Measurements from ENCODE around the gene ST14.
"Not testable (repeated sequence)": the region's sequence is repeated elsewhere in the genome, so short reads cannot be mapped to it uniquely, and the experiment has no call there.

ST14 gene

DNA sequence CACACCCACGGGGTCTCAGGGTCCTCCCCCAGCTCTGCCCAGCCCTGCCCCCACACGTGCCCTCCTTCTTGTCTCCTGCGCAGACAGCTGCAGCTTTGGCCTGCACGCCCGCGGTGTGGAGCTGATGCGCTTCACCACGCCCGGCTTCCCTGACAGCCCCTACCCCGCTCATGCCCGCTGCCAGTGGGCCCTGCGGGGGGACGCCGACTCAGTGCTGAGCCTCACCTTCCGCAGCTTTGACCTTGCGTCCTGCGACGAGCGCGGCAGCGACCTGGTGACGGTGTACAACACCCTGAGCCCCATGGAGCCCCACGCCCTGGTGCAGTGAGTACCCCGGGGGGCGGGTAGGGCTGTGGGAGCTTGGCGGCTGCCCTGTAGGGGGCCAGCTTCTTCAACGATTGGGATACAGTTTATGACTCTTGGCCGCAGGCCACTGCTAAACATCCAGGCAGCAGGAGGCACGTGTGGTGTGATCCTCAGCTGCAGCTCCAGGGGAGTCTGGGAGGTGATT lies 30.8 kb downstream of the ST14 start:
- no peak for DNase-seq

DNA sequence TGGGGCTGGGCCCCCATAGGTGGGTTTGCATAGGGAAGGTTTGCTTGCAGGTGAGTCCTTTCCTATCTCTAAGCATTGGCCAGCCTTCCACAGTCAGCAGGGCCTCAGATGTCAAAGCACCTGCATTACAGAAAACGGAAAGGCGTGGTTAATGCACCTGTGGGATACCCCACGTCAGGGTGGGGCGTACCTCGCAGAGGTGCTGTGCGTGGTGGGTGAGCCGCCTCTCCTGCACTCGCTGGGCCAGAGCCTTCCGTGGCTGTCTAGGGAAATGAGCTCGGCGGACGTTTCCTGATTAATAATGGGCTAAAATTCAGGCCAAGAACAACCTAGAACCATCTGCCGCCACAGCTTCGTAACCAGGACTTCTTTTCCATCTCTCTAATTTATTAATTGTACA lies 32.3 kb downstream of the ST14 start:
- no peak for DNase-seq

DNA sequence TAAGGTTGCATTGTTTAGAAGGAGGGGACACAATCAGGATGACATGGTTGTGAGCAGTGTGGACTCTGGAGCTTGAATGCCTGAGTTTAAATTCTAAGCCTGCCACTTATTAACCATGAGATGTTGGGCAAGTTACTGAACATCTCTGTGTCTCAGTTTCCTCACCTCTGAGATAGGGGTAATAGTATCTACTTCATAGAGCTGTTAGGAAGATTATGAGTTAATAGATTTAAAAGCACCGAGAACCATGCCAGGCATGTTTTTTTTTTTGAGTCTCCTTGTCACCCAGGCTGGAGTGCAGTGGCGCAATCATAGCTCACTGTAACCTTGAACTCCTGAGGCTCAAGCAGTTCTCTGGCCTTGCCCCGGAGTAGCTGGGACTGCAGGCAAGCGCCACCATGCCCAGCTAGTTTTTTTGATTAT lies 33.3 kb downstream of the ST14 start:
- DNase-seq, result no peak

DNA sequence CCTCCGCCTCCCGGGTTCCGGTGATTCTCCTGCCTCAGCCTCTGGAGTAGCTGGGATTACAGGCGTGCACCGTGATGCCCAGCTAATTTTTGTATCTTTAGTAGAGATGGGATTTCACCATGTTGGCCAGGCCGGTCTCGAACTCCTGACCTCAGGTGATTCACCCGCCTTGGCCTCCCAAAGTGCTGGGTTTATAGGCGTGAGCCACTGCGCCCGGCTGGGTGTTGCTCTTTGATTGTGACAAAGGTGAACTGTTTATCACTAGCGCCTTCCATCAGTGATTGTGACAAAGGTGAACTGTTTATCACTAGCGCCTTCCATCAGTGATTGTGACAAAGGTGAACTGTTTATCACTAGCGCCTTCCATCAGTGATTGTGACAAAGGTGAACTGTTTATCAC lies 34.0 kb downstream of the ST14 start:
- not testable (repeated sequence) for DNase-seq

DNA sequence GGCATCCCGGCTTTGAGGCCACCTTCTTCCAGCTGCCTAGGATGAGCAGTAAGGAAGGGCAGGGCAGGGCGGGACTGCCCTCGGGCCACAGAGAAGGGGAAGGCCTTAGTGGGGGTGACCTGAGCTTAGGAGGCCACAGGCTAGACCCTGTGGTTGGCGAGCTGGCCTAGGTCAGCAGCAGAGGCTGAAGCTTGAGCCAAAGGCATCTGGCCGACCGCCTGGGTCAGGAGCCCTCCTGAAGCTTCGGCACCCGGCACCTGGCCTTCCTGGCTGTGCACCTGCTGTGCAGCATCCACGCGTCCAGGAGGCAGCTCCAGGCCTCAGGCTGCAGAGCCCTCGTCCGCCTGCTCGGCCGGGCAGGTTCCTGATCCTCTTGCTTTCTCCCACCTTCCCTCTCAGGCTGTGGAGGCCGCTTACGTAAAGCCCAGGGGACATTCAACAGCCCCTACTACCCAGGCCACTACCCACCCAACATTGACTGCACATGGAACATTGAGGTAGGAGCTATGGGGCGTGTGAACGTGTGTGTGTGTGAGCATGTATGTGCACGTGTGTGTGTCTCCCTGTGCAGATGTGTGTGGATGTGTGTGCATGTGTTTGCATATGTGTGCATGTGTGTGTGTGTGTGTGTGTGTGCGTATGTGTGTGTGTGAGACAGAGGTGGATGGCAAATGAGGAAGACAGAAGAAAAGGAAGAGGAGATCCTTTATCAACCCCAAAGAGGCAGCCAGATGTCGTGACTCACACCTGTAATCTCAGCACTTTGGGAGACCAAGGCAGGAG lies 34.9 kb downstream of the ST14 start:
- no peak for DNase-seq

DNA sequence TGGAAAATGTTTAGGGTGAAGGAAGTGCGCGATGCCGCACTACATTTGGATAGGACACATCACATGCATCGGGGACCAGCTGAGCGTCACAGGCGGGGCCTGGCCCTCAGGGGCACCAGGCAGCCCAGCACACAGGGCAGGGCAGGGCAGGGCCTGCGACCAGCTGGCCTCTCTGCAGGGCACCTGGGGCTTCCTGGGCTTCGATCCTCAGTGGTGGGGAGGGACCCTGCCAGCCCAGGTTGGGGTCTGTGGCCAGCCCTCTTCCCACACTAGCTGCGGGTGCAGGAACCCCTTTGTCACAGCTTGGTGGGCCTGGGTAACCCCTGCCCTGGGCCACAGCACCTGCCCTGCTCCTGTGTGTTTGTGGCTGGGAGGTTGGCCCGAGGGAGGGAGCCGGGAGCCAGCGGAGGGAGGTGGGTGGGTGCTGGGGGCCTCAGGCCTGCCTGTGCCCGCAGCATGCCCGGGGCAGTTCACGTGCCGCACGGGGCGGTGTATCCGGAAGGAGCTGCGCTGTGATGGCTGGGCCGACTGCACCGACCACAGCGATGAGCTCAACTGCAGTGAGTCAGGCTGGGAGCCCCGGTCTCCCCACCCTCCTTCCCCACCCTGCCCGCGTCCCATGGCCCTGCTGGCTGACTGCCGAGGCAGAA lies 37.9 kb downstream of the ST14 start:
- DNase-seq, result no peak

DNA sequence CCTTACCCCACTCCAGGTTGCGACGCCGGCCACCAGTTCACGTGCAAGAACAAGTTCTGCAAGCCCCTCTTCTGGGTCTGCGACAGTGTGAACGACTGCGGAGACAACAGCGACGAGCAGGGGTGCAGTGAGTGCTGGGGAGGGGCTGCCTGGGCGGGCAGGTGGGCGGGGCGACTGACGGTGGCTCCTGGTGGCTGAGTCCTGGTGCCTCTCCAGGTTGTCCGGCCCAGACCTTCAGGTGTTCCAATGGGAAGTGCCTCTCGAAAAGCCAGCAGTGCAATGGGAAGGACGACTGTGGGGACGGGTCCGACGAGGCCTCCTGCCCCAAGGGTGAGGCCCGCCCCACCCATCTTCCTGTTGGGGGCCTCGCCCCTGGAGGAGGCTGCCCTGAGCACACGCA lies 38.7 kb downstream of the ST14 start:
- no peak for DNase-seq

DNA sequence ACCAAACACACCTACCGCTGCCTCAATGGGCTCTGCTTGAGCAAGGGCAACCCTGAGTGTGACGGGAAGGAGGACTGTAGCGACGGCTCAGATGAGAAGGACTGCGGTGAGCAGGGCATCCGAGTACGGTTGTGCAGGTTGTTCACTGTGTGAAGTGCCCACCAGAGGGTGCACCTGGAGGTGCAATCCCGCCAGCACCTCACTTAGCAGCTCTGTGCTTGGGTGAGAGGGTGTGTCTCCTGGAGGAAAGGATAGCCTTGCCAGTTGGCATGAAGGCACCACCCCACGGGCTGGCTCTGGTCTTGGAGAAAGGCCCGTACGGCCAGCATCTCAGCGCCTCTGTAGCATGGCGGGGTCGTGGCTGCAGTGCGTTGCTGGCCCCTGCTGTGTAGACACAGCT lies 39.4 kb downstream of the ST14 start:
- DNase-seq, result no peak

DNA sequence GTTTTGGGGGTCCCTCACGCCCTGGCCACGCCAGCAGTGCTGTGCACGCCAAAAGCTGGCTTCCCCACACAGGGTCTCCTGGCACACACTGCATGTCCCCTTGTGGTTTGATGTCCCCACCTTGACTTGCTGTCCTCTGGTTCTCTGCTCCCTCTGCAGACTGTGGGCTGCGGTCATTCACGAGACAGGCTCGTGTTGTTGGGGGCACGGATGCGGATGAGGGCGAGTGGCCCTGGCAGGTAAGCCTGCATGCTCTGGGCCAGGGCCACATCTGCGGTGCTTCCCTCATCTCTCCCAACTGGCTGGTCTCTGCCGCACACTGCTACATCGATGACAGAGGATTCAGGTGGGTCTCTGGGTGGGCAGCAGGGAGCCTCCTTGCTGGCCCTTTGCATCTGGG lies 40.2 kb downstream of the ST14 start:
- no peak for DNase-seq

DNA sequence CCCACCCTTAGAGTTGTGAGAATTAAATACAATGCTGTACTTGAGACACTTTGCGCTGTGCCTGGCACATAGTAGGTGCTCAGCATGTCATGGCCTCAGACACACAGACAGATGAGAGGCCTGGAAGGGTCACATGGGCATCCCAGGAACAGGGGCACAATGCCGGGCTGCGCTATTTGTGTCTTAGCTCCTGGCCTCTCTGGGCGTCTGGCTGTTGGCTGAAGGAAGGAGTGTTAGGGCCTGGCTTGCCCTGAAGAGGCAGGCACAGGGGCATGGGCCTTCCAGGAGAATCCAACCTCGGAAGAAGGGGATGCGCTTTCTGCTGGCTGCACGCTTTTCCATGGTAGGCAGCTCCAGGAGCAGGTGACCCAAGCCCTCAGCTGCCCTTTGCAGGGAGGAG lies 41.4 kb downstream of the ST14 start:
- no peak for DNase-seq

DNA sequence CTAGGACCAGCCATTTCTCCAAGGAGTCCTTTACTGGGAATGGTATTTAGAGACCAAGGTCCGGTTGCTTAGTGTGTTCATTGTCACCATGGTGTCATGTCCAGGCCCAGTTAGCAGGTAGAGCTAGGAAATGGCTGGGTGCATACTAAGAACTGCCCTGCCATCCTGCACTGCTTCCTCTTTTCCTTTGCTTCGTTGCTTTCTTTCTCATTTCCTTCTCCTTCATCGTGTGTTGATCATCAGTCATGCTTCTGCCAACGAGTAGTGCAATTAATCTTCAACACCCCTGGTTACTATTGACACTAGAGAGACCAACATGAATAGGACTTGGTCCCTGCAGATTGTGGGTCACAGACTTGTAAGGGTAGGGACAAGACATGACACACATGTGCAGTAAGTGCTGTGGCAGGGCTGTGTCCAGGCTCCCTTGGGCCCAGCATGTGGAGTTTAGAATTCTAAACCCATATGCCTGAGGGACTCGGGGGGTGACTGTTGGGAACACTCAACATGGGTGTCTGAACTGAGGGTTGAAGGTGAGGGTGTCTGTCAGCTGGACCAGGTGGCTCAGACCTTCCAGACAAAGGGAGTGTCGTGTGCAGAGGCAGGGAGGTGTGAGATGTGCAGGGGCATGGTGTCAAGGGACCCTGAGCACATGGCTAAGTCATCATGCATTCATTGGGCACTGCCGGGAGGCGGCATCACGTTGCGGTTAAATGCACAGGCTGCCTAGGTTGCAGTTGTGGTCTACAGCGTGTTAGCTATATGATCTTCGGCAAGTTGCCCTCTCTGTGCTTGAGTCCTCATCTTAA lies 42.6 kb downstream of the ST14 start:
- DNase-seq, result peak; percentile 79

DNA sequence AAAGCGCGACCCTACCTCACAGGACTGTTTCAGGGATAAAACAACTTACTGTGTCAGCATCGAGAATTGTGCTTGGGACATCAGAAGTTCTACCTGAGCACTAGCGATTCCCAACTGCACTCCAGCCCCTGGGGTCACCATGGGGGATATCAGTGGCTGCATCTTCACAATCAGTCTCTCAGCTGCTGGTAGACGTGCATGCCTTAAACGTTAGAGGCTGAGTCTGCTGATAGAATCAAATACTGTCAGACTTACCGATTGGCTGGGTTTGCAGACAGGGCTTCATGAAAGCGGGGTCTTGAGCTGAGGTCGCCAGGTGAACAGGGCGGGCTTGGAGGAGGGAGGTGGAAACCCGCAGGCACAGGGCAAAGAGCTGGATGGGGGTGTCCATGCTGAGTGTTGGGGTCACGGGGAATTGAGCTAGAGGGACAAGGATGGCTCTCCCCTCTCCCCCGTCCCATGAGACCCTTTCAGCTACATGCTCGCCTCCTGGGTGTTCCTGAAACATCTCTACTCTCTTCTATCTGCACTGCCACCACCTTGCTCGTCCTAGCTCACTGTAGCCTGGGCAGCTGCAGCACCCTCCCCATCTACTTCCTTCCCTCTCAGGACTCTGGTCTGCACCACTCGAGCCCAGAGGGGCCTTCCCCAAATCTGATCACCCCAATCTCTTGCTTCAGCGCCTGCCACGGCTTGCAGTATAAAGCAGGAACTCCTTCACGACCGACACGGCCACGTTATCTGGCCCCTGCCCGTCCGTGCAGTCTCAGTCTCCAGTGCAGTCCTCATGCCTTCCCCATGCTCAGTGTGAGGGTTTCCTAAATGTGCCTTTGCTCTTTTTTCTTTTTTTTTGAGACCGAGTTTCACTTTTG lies 43.5 kb downstream of the ST14 start:
- no peak for DNase-seq

DNA sequence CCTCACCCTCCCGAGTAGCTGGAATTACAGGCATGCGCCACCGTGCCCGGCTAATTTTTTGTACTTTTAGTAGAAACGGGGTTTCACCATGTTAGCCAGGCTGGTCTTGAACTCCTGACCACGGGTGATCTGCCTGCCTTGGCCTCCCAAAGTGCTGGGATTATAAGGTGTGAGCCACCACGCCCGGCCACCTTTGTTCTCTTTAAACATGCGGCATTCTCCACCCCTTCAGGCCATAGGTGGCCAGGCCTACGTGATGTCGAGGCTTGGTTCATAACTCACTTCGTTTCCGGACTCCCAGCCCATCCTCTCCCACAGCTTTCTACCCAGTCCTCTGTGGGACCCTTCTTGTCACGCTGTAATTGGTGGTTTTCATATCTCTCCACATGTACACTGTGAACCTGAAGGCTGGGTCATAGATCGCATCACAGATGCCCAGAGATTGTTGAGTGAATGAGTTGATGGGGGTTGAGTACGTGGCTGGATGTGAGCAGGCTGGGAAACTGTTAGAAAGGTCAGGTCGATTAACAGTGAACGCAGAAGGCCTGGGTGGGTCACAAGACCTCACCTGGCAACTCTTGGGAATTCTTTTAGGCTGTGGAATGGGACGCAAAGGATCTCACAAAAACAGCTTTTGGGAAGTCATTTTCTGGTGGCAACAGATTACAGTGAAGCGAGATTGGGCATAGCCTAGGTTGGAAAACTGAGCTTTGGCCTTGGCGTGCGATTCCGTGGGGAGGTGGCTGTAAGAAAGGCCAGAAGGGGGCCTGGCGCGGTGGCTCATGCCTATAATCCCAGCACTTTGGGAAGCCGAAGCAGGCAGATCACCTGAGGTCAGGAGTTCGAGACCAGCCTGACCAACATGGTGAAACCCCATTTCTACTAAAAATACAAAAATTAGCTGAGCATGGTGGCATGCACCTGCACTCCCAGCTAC lies 44.5 kb downstream of the ST14 start:
- DNase-seq, result no peak

DNA sequence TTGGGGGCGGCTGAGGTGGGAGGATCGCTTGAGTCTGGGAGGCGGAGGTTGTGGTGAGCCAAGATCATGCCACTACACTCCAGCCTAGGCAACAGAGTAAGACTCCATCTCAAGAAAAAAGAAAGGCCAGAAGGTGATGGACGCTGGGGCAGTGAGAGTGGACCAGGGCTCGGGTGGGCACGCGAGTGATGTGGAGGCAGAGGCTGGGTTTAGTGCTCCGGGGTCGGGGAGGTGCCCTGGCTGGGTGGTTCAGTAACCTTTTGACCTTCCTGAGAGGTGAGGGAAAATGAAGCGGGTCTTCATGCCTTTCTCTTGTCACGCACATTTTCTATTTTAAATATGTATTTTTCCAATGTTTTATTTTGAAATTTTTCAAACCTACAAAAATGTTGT lies 45.1 kb downstream of the ST14 start:
- no peak for DNase-seq

DNA sequence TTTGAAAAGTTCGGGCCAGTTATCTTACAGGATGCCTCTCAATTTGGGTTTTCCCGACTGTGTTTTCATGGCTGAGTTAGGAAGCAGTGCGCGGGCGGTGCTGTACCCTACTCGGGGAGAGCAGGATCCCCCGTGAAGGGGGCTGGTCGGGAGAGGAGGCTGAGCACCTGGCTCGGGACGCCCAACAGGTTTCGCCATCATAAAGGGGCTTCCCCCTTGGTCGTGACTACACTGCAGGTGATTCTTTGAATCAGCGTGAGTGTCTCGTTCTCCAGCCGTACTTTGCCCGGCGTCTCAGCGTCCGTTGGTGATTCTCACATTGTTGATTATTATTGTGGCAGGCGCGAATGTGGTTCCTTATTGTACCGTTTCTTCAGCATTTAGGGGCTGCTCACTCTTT lies 46.6 kb downstream of the ST14 start:
- DNase-seq, result no peak

DNA sequence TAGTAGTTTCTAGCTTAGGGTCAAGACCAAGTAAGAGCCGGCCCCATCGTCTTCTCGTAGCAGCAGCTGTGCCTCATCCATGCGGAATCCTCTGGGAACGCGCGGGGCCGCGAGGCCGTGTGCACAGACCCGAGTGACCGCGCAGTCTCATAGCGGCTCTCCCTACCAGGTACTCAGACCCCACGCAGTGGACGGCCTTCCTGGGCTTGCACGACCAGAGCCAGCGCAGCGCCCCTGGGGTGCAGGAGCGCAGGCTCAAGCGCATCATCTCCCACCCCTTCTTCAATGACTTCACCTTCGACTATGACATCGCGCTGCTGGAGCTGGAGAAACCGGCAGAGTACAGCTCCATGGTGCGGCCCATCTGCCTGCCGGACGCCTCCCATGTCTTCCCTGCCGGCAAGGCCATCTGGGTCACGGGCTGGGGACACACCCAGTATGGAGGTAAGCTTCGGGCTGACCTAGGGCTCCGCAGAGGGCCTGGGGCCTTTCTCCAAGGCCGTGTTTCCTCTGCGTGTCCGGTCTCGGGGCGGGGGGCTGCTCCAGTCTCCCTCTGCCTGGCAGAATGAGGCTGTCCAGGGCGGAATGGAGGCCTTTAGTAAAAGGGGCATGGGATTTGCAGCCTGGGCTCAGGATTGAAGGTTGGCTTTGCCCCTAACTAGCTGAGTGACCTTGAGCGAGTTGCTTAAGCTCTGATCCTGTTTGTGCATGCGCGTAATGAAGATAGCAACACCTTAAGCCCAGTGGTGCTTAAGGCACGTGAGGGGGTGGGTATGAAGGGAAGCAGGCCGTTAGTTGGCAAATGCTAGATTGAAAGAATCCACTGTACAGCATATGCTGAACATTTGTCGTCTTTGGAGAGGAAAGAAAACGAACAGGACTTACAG lies 48.9 kb downstream of the ST14 start:
- DNase-seq, result no peak

DNA sequence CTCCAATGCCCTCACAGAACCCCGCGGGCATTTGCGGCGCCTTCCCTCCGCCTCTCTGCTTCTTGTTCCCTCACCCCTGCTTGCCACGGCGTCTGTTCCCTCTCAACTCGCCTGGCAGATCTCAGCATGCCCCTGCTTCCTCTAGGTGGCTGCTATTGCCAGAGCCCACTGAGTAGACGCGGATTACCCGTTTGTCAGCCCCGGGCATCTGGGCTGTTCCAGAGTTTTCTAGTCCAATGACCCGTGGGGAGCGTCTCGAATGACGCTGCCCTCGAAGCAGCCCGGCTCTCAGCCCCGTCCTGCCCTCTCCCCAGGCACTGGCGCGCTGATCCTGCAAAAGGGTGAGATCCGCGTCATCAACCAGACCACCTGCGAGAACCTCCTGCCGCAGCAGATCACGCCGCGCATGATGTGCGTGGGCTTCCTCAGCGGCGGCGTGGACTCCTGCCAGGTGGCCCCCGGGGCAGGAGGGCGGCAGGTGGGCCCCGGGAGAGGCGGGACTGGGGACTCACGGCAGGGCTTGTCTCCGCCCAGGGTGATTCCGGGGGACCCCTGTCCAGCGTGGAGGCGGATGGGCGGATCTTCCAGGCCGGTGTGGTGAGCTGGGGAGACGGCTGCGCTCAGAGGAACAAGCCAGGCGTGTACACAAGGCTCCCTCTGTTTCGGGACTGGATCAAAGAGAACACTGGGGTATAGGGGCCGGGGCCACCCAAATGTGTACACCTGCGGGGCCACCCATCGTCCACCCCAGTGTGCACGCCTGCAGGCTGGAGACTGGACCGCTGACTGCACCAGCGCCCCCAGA lies 49.7 kb downstream of the ST14 start:
- no peak for DNase-seq

DNA sequence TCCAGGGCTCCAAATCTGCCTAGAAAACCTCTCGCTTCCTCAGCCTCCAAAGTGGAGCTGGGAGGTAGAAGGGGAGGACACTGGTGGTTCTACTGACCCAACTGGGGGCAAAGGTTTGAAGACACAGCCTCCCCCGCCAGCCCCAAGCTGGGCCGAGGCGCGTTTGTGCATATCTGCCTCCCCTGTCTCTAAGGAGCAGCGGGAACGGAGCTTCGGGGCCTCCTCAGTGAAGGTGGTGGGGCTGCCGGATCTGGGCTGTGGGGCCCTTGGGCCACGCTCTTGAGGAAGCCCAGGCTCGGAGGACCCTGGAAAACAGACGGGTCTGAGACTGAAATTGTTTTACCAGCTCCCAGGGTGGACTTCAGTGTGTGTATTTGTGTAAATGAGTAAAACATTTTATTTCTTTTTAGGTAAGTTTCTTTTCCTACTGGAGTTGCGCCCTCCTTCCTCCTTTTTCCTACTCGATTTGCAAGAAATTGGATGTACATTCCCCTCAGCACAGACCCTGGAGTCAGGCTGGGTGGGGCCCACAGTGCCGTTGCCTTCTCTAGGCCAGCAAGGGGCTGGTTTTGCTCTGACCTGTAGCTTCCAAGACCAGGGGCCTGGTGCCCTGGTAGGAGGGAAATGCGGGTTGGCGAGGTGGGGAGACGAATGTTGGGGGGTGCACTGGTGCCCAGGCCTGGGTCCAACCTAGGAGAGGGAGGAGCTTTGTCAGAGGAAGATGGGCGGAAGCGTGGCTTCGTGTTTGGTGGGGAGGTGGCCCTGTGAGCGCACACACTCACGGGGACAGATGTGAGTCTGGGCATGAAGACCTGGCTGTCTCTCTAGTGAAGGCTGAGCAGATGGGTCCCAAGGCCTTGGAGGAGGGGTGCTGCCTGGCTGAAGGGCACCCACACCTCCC lies 50.6 kb downstream of the ST14 start:
- no peak for DNase-seq

DNA sequence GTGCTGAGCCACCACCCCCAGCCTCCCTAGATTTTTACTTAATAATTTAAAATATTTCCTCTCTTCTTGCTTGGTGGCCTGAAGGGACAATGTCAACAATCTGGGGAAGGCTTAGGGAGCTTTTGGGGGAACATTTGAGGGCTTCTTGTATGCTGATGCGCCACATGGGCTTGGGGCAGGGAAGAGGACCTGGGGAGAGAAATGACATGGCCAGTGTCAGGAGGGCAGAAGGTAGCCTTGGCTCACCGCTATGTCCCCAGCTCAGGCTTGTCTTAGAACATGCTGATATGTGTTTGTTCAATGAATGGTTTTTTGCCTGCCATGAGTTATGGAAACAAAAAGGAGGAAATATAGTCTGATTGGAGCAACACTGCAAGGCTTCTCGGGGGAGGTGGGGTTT lies 51.6 kb downstream of the ST14 start:
- no peak for DNase-seq
